HPDE6-E6E7 (cell line): ENCODE data around the gene PPP1R1B.
A peak's percentile ranks its signal among the peaks of the same experiment; 100 is the strongest.

Experiments used
- DNase-seq: peaks from one replicate; pipeline ENCODE4 v3.0.0; 2011; ENCODE audit warnings: missing footprints; ENCODE audit errors: extremely low spot score

The PPP1R1B gene

GRCh38 chr17:39667262-39667944, 40.7 kb downstream of the PPP1R1B start:
- no peak for DNase-seq

- DNase-seq, result peak; percentile 53
These were observed 41.5 kb downstream of the PPP1R1B start, which contains the start of gene PNMT for GRCh38 chr17:39667945-39668924. Gene PNMT (plus strand): TSS chr17:39668453. CDS start chr17:39668476, 23 bp downstream.

- DNase-seq, result no peak
These were observed 43.4 kb downstream of the PPP1R1B start for GRCh38 chr17:39669897-39670735.

DNA sequence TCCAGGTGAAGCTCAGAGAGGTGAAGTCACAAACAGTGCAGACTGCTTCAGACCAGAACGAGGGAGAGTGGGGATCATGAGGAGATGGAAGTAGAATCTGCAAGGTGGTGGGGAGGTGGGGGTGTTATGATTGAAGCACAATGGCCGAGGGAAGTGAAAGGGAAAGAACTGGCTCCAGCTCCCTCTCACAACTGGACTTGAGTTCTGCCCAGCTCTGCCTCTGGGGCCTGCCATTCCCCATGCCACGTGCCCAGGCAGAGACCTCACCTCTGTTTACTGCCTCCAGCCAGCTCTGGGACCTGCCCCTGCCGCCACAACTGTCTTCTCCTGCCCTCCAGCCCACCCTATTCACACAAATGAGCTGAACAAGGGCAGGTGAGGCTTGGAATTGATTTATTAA, 44.0 kb downstream of the PPP1R1B start:
- no peak for DNase-seq

- DNase-seq, result peak; percentile 42
These were observed 45.1 kb downstream of the PPP1R1B start for GRCh38 chr17:39671651-39672521.

- no peak for DNase-seq
These were observed 46.0 kb downstream of the PPP1R1B start for GRCh38 chr17:39672522-39673334.

- no peak for DNase-seq
These were observed 46.8 kb downstream of the PPP1R1B start for GRCh38 chr17:39673335-39674081.

- no peak for DNase-seq
These were observed 47.4 kb downstream of the PPP1R1B start for GRCh38 chr17:39674179-39674578.

DNA sequence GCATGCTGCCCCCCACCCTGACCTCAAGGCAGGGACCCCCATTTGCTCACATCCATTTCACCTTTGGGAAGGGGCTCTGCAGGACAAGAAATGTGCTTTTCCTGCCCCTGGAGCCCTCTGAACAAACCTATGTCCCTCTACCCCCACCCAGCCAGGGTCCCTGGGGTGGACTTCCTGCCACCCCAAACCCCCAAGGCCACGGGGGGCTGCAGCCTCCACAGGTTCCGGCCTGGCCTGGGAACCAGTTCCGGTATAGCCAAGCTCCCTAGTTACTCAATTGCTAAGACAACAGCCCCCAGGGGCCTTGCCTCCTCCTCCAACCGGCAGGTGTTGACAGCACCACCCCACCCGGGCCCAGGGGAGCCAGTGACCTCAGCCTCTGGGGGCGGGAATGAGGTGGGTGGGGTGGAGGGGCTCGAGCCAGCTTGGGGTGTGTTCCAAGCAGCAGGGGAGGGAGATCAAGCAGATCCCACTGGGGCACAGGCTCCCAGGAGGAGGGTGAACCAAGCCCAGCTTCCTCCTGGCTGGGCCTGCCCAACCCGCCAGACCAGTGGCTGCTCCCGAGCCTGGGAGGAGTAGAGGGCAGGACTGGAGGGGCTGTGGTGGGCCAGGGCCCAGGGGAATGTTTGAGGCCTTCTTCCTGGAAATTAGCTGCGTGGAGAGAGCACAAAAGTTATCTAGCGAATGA, 48.1 kb downstream of the PPP1R1B start:
- peak; percentile 41 for DNase-seq

- DNase-seq, result no peak
These were observed 48.8 kb downstream of the PPP1R1B start for GRCh38 chr17:39675390-39676082.

DNA sequence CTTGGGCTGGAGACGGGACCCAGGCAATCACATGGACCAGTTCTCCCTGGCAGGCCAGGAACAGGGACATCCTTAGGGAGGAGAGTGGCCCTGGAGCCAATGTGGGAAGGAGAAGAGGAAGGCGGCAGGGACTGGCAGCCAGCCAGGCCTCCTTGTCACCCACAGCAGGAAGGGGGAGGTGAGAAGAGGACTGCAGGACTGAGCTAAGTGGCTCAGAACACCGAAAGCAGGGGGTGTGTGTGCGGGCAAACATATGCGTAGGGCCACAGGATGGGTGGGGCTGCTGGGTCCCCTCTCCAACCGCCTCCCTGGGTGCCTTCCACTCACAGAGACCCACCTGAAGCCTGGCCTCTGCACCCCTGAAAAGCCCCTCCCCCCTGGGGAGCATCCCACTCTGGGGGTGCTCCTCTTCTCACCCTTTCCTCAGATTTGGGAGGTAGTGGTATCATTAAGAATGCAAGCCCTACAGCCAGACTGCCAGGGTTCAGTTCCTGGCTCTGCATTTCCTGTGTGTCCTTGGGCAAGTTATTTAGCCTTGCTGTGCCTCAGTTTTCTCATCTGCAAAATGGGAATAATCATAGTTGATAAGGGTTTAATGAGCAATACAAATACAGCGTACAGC, 49.6 kb downstream of the PPP1R1B start:
- no peak for DNase-seq

- no peak for DNase-seq
These were observed 50.3 kb downstream of the PPP1R1B start for GRCh38 chr17:39677072-39677471.

DNA sequence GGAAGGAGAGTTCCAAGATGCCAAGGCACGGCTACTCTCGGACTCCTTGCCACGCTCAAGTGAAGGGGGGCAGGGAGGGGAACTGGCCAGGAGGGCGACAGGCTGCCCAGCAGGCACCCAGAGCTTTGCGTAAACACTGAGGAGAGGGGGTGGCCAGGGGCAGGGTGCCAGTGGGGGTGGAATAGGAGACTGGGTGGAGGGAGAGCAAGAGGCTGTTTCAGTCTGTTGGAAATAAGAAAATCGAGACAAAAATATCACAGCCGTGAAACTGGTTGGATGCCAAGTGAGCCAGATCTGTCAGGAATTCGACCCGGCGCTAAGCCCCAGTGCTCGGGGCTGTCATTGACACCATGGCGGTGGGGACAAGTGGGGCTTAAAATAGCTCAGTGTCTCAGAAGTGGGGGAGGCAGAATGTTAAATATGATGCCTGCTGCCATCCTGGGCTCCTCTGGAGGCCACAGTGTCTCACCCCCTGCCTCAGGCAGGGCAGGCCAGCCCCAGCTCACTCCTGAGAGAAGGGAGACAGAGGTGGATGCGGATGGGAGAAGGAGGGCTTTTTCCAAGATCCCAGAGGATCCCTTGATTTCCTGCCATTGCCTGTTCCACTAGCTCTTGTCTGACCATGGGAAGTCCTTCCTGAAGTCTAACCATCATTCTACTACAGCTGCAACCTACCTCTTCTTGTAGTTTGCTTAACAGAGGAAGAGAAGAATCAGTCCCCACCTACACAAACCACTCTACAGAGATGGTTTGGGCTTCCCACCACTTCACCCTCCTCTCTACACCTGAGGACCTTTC, 51.0 kb downstream of the PPP1R1B start:
- DNase-seq, result no peak

GRCh38 chr17:39678340-39679116, 51.8 kb downstream of the PPP1R1B start:
- DNase-seq, result no peak

GRCh38 chr17:39679521-39680192, 52.9 kb downstream of the PPP1R1B start:
- no peak for DNase-seq
